Measurements from ENCODE around the gene LCN6. TPM values are rescaled to one million over a fixed set of nuclear protein-coding genes. Genes with fewer than 3 reads are reported as not detected.

Gene LCN6
- total RNA-seq, 1 donor from 2014 or later: 17.9 TPM

- TF ChIP-seq POLR2AphosphoS5 (IDR thresholded peaks at IDR 0.05; ENCODE audit: insufficient read depth in 1 of 2, low read depth in 1 of 2) (no peak), POLR2A (IDR thresholded peaks at IDR 0.05) (no peak), CTCF (IDR thresholded peaks at IDR 0.05) (no peak)
- intact Hi-C loops (cut with DNase I): no loop called here
- Histone ChIP-seq H3K4me3 (no peak overlapping the region), H3K9me3 (no peaks in the 10 kb centered on the region), H3K27ac (no peak overlapping the region), H3K4me1 (peaks cover 4% of the 10 kb centered on the region), H3K36me3 (no peaks in the 10 kb centered on the region), H3K27me3 (no peaks in the 10 kb centered on the region)
- no peak for DNase-seq (ENCODE audit: extremely low spot score in 2 of 2)
Observed at GRCh38 chr9:136735812-136736480, 12.4 kb downstream of the LCN6 start.

GRCh38 chr9:136734837-136735496 lies 13.4 kb downstream of the LCN6 start:
- no peaks in the 10 kb centered on the region for H3K9me3 ChIP-seq

GRCh38 chr9:136733611-136734010 lies 14.7 kb downstream of the LCN6 start:
- H3K9me3 ChIP-seq: no peaks in the 10 kb centered on the region
- TF ChIP-seq POLR2AphosphoS5 (IDR thresholded peaks at IDR 0.05; ENCODE audit: insufficient read depth in 1 of 2, low read depth in 1 of 2): no peak
- TF ChIP-seq POLR2A (IDR thresholded peaks at IDR 0.05): no peak
- no peak for TF ChIP-seq CTCF (IDR thresholded peaks at IDR 0.05)
- H3K27me3 ChIP-seq: no peaks in the 10 kb centered on the region
- H3K27ac ChIP-seq: no peak overlapping the region
- no peak for DNase-seq (ENCODE audit: extremely low spot score in 2 of 2)
- no peaks in the 10 kb centered on the region for H3K36me3 ChIP-seq
- intact Hi-C loops (cut with DNase I): no loop called here
- no peak overlapping the region for H3K4me3 ChIP-seq
- H3K4me1 ChIP-seq: peaks cover 8% of the 10 kb centered on the region

More at GRCh38 chr9:136734837-136735496, 13.4 kb downstream of the LCN6 start:
- intact Hi-C loops (cut with DNase I): no loop called here
- no peaks in the 10 kb centered on the region for H3K36me3 ChIP-seq
- H3K4me3 ChIP-seq: no peak overlapping the region
- H3K27ac ChIP-seq: no peak overlapping the region
- no peak for TF ChIP-seq CTCF (IDR thresholded peaks at IDR 0.05)
- TF ChIP-seq POLR2AphosphoS5 (IDR thresholded peaks at IDR 0.05; ENCODE audit: insufficient read depth in 1 of 2, low read depth in 1 of 2): no peak
- no peak for TF ChIP-seq POLR2A (IDR thresholded peaks at IDR 0.05)
- DNase-seq (ENCODE audit: extremely low spot score in 2 of 2): no peak
- H3K4me1 ChIP-seq: no peaks in the 10 kb centered on the region
- no peaks in the 10 kb centered on the region for H3K27me3 ChIP-seq

- DNase-seq (ENCODE audit: extremely low spot score in 2 of 2): no peak
- peaks cover 12% of the 10 kb centered on the region for H3K4me1 ChIP-seq
- TF ChIP-seq POLR2A (IDR thresholded peaks at IDR 0.05) (no peak), CTCF (IDR thresholded peaks at IDR 0.05) (no peak), POLR2AphosphoS5 (IDR thresholded peaks at IDR 0.05; ENCODE audit: insufficient read depth in 1 of 2, low read depth in 1 of 2) (no peak)
- no peak overlapping the region for H3K4me3 ChIP-seq
- no peaks in the 10 kb centered on the region for H3K27me3 ChIP-seq
- H3K27ac ChIP-seq: no peak overlapping the region
- no peaks in the 10 kb centered on the region for H3K9me3 ChIP-seq
- intact Hi-C loops (cut with DNase I): no loop called here
- H3K36me3 ChIP-seq: no peaks in the 10 kb centered on the region
Observed at GRCh38 chr9:136732444-136733178, 15.7 kb downstream of the LCN6 start.
